NK-92 (cell line): ENCODE measurements around the gene ITGB3.

Experiments
- DNase-seq: peaks from one replicate; lab custom pipeline; 2025; ENCODE audit not compliant: unreplicated experiment; lab: John Stamatoyannopoulos, UW

The ITGB3 gene

DNA sequence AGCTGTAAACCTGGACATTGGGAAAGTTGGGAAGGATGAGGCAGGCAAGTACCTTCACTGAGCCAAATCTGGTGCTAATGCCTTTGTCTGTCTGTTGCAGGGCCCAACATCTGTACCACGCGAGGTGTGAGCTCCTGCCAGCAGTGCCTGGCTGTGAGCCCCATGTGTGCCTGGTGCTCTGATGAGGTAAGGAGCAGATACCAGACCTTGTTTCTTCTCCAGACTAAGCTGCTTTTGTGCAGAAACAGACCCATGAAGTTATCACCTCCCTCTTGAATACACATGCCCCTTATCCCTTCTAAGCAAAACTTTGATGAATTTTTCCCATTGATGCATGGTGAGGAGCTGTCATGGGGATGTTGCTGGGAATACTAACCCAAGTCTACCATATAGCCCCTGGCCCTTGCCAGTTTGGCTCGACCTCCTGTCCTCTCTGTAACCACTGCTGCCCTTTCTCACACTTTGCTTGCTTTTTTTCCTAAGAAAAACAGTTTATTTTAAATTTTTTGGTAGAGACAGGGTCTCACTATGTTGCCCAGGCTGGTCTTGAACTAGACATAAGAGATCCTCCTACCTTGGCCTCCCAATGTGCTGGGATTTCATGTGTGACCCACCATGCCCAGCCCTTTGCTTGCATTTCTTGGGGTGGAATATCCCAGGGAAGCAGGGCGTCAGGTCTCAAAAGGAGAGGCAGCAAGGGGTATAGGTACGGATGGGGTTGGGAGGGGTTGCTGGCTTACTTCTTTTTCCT is 20.9 kb downstream of the ITGB3 start:
- no peak for DNase-seq

- DNase-seq = no peak
Measured at GRCh38 chr17:47275245-47275984, 21.8 kb downstream of the ITGB3 start.

GRCh38 chr17:47276444-47276843 is 22.8 kb downstream of the ITGB3 start:
- no peak for DNase-seq

DNA sequence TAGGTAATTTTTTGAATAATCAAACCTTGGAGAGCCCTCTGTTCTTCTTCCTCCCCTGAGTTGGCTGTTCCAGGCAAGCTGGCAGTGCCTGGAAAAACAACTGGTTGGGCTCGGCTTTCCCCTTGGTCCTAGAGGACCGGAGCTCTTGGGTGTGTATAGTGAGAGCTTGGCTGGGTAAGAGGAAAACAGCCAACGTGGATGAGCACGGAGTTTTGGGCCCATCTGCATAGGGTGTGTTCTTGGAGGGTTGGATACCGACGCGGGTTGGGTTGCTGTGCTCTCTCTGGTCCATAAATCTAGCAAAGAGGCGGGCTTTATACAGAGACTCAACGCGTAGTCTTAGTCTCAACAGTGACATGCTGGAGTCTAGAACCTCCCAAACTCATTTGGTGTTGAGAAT is 23.2 kb downstream of the ITGB3 start:
- no peak for DNase-seq

DNA sequence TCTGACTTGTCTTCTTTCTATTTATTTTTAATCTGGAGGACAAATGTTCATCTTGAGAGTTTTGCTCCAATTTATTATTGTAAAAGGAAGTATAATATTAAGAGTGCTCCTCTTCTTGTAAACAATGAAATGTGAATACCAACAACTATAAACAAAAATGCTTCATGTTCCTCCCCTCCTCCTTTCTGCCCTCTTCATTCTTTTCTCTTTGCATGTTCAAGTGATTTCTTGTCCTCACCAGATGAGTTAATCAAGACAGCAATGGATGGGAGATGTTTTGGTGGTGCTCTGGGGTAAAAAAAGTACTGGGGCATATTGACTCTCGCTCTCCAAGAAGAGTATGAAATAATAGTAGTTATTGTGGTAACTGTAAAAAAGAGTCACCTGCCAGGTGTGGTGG is 24.3 kb downstream of the ITGB3 start:
- no peak for DNase-seq

- no peak for DNase-seq
Measured at GRCh38 chr17:47278561-47278960, 24.9 kb downstream of the ITGB3 start.

DNA sequence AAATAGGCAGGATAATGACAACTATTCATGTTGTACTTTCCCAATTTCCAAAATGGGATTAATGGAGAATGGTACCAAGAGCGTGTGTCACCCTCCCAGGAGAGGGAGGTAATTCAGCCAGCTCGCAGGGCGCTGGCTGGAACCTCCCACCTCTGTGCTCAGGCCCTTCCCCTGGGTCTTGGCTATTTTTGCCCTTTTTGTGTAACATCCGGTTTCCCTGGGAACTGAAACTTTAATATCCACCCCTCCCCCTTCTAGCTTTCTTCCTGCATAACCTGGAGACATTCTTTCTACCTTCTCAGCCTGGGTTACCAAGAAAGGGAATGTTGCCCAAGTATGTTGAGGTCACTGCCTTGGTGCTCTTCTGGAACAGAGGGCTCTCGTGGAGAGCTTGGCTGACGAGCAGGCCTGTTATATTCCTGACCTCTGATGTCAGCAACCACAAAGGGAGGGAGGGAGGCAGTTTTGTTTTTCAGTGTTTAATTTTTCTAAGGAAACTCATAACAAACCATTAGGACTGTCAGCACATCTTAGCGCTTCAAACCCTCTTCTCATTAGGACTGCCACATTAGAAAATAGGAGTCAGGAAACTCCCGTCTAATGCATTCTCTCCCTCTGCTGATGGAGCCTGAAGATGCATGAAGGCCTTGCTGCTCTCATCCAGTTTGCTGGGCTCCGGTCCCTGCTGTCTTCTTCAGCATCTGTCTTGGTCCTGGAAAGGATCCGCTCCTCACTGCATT is 25.6 kb downstream of the ITGB3 start:
- DNase-seq = no peak

DNA sequence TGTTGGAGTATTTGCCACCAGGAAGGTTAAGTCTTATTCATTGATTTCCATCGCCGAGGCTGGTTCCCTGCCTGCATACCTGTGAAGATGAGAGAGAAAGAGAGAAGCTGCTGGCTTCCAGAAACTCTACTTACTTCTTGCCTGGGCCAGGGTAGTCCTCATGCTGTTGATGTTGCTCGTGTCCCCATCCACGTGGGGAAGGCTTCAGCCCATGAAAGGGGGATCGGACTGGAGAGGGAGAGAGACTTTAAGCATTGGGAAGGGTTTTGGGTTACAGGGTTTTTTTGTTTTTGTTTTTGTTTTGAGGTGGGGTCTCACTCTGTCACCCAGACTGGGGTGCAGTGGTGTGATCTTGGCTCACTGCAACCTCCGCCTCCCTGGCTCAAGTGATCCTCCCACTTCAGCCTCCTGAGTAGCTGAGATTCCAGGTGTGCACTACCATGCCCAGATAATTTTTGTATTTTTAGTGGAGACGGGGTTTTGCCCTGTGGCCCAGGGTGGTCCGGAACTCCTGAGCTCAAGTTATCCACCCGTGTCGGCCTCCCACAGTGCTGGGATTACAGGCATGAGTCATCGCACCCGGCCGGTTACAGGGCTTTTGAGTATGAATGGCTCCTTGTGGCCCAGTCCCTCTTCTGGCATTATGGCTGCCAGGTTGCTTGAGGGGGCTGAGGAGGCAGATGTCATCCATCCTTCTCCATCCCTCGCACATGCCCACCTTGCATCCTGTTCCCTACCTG is 26.6 kb downstream of the ITGB3 start:
- no peak for DNase-seq

GRCh38 chr17:47281216-47281615 is 27.6 kb downstream of the ITGB3 start:
- no peak for DNase-seq

GRCh38 chr17:47285003-47285402 is 31.4 kb downstream of the ITGB3 start:
- DNase-seq = no peak

- no peak for DNase-seq
Measured at GRCh38 chr17:47286198-47286914, 32.7 kb downstream of the ITGB3 start.

DNA sequence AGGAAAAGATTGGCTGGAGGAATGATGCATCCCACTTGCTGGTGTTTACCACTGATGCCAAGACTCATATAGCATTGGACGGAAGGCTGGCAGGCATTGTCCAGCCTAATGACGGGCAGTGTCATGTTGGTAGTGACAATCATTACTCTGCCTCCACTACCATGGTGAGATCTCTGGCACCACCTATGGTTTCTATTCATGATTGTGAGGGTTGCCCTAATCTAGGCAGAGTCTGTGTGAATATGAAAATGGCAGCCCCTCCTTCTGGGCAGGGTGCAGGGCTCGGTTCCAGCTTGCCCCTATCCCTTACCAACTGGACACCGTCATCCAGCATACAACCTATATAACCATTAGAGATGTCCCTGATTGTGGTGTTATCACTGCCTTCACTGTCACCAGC is 33.4 kb downstream of the ITGB3 start:
- DNase-seq = no peak

- no peak for DNase-seq
Measured at GRCh38 chr17:47287639-47288038, 34.0 kb downstream of the ITGB3 start.

GRCh38 chr17:47288531-47289116 is 35.0 kb downstream of the ITGB3 start:
- no peak for DNase-seq

DNA sequence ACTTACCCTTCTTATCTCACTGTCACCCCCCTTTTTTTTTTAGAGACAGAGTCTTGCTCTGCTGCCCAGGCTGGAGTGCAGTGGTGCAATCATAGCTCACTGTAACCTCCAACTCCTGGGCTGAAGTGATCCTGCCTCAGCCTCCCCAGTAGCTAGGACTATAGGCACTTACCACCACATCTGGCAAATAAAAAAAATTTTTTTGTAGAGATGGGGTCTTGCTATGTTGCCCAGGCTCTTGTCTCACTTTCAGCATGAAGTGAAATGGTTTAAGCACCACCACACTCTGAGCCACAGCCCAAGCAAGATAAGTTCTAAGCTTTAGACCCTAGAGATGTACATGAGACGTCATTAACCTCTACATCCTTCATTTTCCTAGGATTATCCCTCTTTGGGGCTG is 35.7 kb downstream of the ITGB3 start:
- DNase-seq = no peak

DNA sequence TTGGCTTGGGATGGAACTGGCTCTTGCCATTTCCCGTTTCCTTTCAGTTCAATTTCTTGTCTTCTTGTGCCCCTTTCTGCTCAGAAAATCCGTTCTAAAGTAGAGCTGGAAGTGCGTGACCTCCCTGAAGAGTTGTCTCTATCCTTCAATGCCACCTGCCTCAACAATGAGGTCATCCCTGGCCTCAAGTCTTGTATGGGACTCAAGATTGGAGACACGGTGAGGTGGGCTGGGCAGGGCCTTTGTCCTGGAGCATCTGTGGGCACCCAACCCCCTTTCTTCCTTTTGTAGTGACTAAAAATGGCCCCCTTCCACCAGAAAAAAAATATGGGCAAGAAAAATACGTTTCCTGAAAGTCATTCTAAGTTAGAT is 37.2 kb downstream of the ITGB3 start:
- DNase-seq = no peak

GRCh38 chr17:47291242-47291873 is 37.7 kb downstream of the ITGB3 start:
- DNase-seq = no peak

DNA sequence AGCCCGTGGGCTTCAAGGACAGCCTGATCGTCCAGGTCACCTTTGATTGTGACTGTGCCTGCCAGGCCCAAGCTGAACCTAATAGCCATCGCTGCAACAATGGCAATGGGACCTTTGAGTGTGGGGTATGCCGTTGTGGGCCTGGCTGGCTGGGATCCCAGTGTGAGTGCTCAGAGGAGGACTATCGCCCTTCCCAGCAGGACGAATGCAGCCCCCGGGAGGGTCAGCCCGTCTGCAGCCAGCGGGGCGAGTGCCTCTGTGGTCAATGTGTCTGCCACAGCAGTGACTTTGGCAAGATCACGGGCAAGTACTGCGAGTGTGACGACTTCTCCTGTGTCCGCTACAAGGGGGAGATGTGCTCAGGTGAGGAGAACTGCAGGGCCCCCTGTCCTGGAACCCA is 38.6 kb downstream of the ITGB3 start:
- no peak for DNase-seq

DNA sequence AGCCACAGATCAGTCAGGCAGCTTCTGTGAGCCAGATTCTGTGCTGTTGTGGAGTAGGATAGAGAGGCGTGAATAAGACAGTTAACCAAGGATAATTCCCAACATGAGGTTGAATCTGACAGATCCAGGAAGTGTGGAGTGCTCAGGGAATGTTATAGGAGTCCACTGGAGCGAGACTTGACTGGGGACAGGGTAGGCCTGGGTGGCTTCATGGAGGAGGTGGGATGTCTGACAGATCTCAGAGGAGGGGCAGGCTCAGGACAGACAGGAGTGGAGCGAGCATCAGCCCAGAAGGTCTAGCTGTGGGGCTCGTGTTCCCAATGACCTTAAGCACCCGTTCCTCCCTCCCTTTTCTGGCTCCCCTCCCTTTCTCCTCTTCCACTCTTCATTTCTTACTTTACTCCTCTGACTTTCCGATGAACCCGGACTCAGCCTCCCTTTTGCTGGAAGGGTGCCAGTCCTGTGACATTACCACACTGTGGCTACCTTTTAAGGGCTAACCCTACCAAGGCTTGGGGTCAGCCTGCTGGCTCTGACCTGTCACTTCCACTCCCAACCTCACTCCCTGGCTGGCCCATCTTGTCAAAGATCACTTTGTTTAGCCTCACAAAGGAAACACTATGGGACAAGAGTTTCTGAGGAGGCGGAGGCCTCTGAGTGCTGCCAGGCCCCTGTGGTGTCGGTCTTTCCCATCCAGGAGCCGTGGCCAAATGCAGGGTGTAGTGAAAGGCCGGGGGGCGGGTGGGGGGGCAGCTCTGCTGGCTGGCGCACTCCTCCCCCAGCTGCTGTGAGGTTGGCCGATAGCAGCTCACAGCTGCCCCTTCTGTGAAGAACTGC is 41.6 kb downstream of the ITGB3 start:
- no peak for DNase-seq
